ENCODE measurements around the gene C9orf50.

DNA sequence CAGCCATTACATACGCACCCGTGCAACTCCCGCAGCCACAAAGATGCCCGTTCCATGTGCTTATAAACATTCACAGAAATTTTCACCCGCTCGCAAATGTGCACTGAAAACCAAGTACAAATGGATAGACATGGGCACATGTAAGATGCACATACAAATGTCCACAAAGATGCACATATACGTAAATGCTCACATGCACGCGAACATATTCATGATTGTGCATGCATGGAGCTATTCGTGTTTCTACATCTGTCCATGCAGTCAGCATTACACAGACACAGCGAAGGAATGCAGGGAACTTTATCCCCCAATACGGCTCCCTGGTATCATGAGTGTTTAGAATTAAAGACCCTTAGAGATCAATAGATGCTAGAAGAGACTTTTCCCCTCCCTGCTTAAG is 58.4 kb downstream of the C9orf50 start:
- TF ChIP-seq, protein P1, sequence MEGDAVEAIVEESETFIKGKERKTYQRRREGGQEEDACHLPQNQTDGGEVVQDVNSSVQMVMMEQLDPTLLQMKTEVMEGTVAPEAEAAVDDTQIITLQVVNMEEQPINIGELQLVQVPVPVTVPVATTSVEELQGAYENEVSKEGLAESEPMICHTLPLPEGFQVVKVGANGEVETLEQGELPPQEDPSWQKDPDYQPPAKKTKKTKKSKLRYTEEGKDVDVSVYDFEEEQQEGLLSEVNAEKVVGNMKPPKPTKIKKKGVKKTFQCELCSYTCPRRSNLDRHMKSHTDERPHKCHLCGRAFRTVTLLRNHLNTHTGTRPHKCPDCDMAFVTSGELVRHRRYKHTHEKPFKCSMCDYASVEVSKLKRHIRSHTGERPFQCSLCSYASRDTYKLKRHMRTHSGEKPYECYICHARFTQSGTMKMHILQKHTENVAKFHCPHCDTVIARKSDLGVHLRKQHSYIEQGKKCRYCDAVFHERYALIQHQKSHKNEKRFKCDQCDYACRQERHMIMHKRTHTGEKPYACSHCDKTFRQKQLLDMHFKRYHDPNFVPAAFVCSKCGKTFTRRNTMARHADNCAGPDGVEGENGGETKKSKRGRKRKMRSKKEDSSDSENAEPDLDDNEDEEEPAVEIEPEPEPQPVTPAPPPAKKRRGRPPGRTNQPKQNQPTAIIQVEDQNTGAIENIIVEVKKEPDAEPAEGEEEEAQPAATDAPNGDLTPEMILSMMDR (IDR thresholded peaks at IDR 0.05): no peak
- TF ChIP-seq POLR2A (IDR thresholded peaks at IDR 0.05): no peak

All from heart left ventricle (tissue), 13 donors.